NCI-H1092 (cell line): ENCODE measurements around the gene STK25.
"Not testable (repeated sequence)": the region's sequence is repeated elsewhere in the genome, so short reads cannot be mapped to it uniquely, and the experiment has no call there.

Experiments
- DNase-seq: peaks from one replicate; lab custom pipeline; 2025; lab: John Stamatoyannopoulos, UW

The STK25 gene

GRCh38 chr2:241539616-241540374, 31.4 kb upstream of the STK25 start:
- no peak for DNase-seq

GRCh38 chr2:241538838-241539615, 30.6 kb upstream of the STK25 start:
- DNase-seq, result no peak

- no peak for DNase-seq
Observed at GRCh38 chr2:241535871-241536655, 27.7 kb upstream of the STK25 start.

GRCh38 chr2:241534701-241535375, 26.5 kb upstream of the STK25 start:
- DNase-seq, result no peak

GRCh38 chr2:241534293-241534692, 25.9 kb upstream of the STK25 start:
- DNase-seq, result no peak

GRCh38 chr2:241532733-241533601, 24.6 kb upstream of the STK25 start:
- no peak for DNase-seq

GRCh38 chr2:241532168-241532567, 23.8 kb upstream of the STK25 start:
- DNase-seq, result no peak

GRCh38 chr2:241531161-241531722, 22.9 kb upstream of the STK25 start:
- DNase-seq, result no peak

- DNase-seq, result no peak
Observed at GRCh38 chr2:241530571-241530970, 22.2 kb upstream of the STK25 start.

- not testable (repeated sequence) for DNase-seq
Observed at GRCh38 chr2:241525818-241526780, 17.7 kb upstream of the STK25 start.

GRCh38 chr2:241522477-241522876, 14.1 kb upstream of the STK25 start:
- no peak for DNase-seq

- DNase-seq, result no peak
Observed at GRCh38 chr2:241519669-241520068, 11.3 kb upstream of the STK25 start.

- DNase-seq, result no peak
Observed at GRCh38 chr2:241517297-241517696, 8.9 kb upstream of the STK25 start.

- no peak for DNase-seq
Observed at GRCh38 chr2:241516520-241516965, 8.2 kb upstream of the STK25 start.

- no peak for DNase-seq
Observed at GRCh38 chr2:241514986-241515737, 6.8 kb upstream of the STK25 start.

GRCh38 chr2:241514553-241514952, 6.2 kb upstream of the STK25 start:
- DNase-seq, result no peak

- no peak for DNase-seq
Observed at GRCh38 chr2:241511091-241511741, 2.8 kb upstream of the STK25 start.

GRCh38 chr2:241509155-241509784, 886 bp upstream of the STK25 start:
- DNase-seq, result no peak
